HEK293 (cell line): Measurements from ENCODE around the gene CFAP119.

Source experiments
- CTCF ChIP-seq: fragments of 450-650 bp; formaldehyde crosslinking; IDR thresholded peaks from 2 replicates; pipeline ENCODE4 v1.5.1; 2016; ENCODE audit warnings: missing biosample characterization, missing genetic modification characterization
- MEIS1 ChIP-seq: sonication (generic); formaldehyde crosslinking; IDR thresholded peaks from 2 replicates; pipeline ENCODE4 v1.8.1; 2022; ENCODE audit warnings: missing genetic modification reagents, mild to moderate bottlenecking, borderline replicate concordance
- SCRT2 ChIP-seq: fragments of 450-650 bp; formaldehyde crosslinking; IDR thresholded peaks from 2 replicates; pipeline ENCODE4 v1.5.1; 2016; ENCODE audit warnings: missing biosample characterization, missing genetic modification characterization
- YY1 ChIP-seq: fragments of 450-650 bp; formaldehyde crosslinking; IDR thresholded peaks from 2 replicates; pipeline ENCODE4 v1.5.1; 2018; ENCODE audit warnings: missing biosample characterization, missing genetic modification characterization
- ZNF416 ChIP-seq: fragments of 450-650 bp; formaldehyde crosslinking; IDR thresholded peaks from 2 replicates; pipeline ENCODE4 v1.5.1; 2016; ENCODE audit warnings: missing biosample characterization, missing genetic modification characterization
- ZNF510 ChIP-seq: fragments of 450-650 bp; formaldehyde crosslinking; IDR thresholded peaks from 2 replicates; pipeline ENCODE4 v1.5.1; 2018; ENCODE audit warnings: mild to moderate bottlenecking, missing genetic modification characterization, missing biosample characterization; ENCODE audit not compliant: insufficient replicate concordance
- ZNF585B ChIP-seq: fragments of 450-650 bp; formaldehyde crosslinking; IDR thresholded peaks from 2 replicates; pipeline ENCODE4 v1.5.1; 2016; ENCODE audit warnings: missing biosample characterization, missing genetic modification characterization
- ZNF707 ChIP-seq: fragments of 450-650 bp; formaldehyde crosslinking; IDR thresholded peaks from 2 replicates; pipeline ENCODE4 v1.5.1; 2016; ENCODE audit warnings: missing biosample characterization, missing genetic modification characterization
- ZNF776 ChIP-seq: fragments of 450-650 bp; formaldehyde crosslinking; IDR thresholded peaks from 2 replicates; pipeline ENCODE4 v1.5.0; 2017; ENCODE audit warnings: missing biosample characterization, missing genetic modification characterization, borderline replicate concordance
- ZSCAN5A ChIP-seq: fragments of 450-650 bp; formaldehyde crosslinking; IDR thresholded peaks from 2 replicates; pipeline ENCODE4 v1.5.1; 2016; ENCODE audit warnings: missing biosample characterization, missing genetic modification characterization

GRCh38 chr16:30767767-30768465 lies 6.1 kb upstream of the CFAP119 start:
- no peak for TF ChIP-seq YY1
- no peak for TF ChIP-seq CTCF (tag by site-specific recombination)
- TF ChIP-seq ZNF707 (tag by site-specific recombination) = no peak
- TF ChIP-seq ZNF416 (tag by site-specific recombination) = no peak
- TF ChIP-seq ZSCAN5A (tag by site-specific recombination) = no peak
- TF ChIP-seq ZNF510 (tag by site-specific recombination) = no peak
- no peak for TF ChIP-seq MEIS1 (CRISPR knock-in tag)
- TF ChIP-seq ZNF776 = no peak
- TF ChIP-seq ZNF585B (tag by site-specific recombination) = no peak
- TF ChIP-seq SCRT2 = no peak
